HG02623 (cell line): Measurements from ENCODE around the gene SAMD4B.

ENCODE experiments used
- ATAC-seq: cut with Tn5 transposase; IDR thresholded peaks from one replicate; pipeline ENCODE4 v1.9.1; 2021; ENCODE audit warnings: moderate library complexity; ENCODE audit not compliant: unreplicated experiment

SAMD4B gene

DNA sequence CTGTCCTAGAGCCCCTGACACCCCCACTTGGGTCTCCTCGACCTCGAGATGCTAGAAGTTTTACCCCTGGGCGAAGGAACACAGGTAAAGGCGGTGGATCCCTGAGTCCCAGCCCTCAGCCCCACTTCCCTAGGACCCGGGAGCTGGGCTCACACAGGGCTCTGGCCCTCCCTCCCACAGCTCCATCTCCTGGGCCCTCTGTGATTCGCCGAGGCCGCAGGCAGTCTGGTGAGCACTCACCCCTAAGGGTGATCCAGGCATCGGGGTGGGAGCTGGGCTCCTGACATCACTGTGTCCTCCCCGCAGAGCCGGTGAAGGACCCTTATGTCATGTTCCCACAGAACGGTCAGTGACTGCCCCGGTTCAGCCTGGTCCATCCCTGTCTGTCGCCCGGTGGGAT lies 78.5 kb downstream of the SAMD4B start:
- ATAC-seq = no peak

- no peak for ATAC-seq
Measured at GRCh38 chr19:39422020-39422419, 79.8 kb downstream of the SAMD4B start.

DNA sequence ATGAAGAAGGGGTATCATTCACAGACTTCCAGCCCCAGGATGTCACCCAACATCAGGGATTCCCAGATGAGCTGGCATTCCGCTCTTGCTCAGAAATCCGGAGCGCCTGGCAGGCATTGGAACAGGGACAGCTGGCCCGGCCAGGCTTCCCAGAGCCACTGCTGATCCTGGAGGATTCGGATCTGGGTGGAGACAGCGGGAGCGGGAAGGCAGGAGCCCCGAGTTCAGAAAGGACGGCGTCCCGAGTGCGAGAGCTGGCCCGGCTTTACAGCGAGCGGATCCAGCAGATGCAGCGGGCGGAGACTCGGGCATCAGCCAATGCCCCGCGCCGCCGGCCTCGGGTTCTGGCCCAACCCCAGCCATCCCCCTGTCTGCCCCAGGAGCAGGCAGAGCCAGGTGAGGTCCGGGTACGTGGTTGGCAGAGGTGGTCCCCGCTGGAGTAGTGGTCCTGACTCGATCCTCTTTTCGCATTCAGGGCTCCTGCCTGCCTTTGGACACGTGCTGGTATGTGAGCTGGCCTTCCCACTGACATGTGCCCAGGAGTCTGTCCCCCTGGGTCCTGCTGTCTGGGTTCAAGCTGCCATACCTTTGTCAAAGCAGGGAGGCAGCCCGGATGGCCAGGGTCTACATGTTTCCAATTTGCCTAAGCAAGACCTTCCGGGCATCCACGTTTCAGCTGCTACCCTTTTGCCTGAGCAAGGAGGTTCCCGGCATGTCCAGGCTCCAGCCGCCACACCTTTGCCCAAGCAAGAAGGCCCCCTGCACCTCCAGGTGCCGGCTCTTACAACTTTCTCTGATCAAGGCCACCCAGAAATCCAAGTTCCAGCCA lies 81.3 kb downstream of the SAMD4B start:
- ATAC-seq = no peak

GRCh38 chr19:39424934-39425333 lies 82.7 kb downstream of the SAMD4B start:
- no peak for ATAC-seq

DNA sequence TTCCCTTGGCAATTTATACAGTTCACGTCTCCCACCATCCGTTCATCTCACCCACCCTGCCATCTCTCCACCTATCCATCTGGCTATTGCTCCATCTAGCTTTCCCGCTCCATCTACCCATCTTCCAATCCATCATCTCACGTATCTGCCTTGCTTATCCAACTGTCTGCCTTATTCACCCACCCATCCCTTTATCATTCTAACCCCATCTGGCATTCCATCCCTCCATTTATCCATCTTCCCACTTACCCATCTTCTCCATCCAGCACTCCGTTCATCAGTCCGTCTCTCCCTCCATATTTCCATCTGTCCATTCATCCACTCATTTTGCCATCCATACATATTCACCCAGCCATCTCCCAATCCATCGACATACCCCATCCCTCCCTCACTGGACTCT lies 83.5 kb downstream of the SAMD4B start:
- ATAC-seq = no peak

GRCh38 chr19:39426170-39426569 lies 83.9 kb downstream of the SAMD4B start:
- no peak for ATAC-seq

GRCh38 chr19:39427707-39428106 lies 85.5 kb downstream of the SAMD4B start:
- ATAC-seq = no peak

DNA sequence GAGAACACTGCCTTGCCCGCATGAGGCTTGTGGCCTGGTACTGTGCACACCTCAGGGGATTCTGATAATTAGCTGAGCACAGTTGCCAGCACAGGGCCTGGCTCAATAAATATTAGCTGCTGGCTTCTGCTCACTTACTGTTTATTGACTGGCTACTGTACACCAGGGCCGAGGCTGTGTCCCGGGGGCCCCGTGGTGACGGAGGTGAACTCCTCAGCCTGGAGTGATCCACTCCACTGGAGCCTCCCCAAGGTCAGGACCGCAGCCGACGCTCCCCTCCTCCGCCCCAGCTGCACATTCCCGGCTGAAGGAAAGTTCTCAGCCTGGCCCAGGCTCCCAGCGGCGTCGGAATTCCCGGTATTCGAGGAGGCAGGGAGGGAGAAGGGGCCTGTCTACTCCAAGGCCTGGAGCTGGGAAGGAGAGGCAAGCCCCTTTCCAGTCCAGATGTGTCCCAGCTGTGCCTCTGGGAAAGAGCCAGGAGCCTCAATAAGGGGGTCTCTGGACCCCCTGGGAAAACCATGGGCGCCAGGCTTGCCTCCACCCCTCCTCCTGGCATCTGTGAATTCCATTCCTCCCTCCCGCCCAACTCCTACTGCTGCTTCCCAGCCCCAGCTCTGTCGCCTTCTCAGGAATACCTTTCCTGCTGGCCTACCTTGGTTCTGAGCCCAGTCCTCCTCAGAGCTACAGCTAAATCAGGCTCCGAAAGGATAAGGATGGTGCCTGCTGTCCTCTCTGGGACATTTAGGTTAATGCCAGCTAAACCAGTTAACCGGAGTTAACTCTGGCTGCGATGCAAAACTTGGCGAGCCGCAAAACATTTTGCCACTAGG lies 86.3 kb downstream of the SAMD4B start:
- no peak for ATAC-seq

DNA sequence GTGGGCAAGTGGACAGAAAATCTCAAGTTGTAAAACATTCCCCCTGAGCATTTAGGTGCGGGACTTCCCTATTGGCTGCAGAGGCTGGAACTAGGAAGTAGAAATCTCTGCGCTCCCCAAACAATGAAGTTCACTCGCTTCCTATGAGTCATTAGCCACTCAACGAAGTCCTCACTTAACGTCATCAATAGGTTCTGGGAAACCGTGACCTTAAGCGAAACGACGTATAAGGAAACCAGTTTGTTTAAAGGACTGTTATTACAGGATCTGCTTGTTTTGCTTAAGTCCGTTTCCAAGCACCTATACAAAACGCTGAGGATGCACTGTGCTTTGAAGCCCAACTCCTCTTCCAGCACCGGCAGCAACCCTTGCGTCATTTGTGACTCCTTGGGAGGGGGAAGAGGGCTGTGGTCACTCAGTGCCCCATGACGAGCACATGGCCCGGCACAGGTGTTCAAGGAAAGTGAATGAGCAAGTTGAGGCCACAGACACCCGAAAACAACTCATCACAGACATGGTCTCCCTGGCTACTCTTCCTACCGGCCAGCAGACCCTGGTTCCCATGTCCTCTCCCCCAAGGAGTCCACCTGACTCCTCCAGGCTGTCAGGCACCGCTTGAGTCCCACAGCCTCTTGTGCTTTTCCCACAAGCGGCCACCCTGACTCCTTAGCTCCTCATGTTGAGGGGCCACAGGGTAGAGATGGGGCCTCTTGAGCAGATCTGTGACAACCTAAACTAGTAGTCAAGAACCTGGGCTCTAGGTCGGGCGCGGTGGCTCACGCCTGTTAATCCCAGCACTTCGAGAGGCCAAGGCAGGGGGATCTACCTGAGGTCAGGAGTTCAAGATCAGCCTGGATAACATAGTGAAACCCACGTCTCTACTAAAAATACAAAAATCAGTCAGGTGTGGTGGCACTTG lies 88.7 kb downstream of the SAMD4B start:
- no peak for ATAC-seq

DNA sequence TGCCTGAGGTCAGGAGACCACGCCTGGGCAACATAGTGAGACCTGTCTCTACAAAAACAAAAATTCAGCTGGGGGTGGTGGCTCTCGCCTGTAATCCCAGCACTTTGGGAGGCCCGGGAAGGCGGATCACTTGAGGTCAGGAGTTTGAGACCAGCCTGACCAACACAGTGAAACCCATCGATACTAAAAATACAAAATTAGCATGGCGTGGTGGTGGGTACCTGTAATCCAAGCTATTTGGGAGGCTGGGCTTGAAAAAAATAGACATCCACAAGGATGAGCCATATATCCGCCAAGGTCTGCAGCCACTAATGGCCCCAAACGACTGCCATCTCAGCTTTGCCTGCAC lies 90.4 kb downstream of the SAMD4B start:
- ATAC-seq = no peak

GRCh38 chr19:39433480-39434079 lies 91.4 kb downstream of the SAMD4B start:
- no peak for ATAC-seq

DNA sequence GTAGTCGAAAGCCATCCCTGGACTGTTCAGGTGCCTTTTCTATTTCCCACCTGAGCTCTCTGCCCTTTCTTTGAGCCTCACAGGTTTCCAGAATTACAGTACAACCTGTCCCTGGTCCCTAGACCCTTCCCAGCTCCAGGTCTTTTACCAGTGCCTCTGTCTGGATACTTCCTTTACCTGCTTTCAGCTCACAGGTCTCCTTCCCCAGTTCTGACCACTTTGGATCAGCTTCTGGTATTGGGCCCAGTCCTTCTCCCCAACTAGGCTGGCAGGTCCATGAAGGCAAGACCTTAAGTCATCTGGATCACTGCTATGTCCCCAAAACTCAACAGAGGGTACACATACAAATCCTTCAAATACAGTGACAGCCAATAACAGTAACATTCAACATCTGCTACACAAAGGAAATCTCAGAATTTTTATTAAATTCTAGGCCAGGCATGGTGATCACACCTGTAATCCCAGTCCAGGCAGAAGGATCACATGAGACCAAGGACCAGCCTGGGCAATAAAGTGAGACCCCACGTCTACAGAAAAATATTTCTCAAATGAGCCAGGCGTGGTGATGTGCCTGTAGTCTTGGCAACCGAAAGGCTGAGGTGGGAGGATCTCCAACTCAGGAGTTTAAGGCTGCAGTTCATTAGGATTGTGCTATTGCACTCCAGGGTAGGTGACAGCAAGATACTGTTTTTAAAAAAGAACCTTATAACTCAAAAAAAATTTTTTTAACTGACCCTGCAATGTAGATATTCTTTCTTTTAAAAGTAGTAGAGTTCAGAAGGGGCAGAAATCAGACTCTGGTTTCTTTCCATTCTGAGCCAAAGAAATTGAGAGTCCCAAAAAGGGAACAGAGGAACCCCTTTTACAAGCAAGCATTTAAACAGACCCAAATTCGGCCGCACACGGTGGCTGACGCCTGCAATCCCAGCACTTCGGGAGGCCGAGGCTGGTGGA lies 92.2 kb downstream of the SAMD4B start:
- ATAC-seq = no peak
